CD4-positive, alpha-beta T cell treated with Interleukin-17A for 1 hour (primary cell): ENCODE measurements around the gene GLB1L3.
"Not testable (repeated sequence)": the region's sequence is repeated elsewhere in the genome, so short reads cannot be mapped to it uniquely, and the experiment has no call there.

Experiments
- DNase-seq: peaks from one replicate; pipeline ENCODE4 v3.0.0-alpha.2; 2020

Gene GLB1L3

DNA sequence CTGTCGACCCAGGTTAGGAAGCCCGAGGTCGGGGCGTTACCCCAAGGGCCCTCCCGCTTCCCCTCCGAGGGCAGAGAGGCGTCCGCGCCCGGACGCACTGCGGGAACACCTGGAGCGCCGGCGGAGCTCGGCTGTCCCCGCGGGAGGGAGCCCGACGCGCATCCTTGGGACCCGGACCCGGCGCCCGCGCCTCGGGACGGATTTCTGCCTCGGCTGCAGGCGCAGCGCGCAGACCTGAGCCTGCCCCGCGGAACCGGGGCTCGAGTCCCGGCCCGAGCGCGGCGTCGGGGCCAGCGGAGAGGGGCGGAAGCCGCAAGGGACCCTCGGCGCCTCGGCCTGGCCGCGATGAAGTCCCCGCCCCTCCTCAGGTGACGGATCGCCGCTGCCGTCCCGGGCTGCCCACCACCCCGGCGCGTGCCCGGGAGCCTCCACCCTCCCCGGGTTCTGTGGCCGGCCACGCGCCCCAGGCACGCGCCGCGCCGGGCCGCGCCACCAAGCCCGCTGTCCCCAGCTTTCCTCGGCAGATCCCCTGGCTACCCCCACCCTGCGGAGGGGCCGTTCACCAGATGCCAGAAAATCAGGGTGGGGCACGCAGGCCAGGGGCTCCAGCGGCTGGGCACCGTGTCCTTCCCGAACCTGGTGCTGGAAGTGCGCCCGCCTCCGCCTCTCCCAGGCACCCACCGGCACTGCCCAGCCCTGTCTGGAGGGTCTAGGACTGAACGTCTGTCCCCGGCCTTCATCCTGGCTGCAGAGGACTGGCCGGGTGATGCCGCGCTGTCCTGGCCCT is 410 bp downstream of the GLB1L3 start:
- DNase-seq = no peak

DNA sequence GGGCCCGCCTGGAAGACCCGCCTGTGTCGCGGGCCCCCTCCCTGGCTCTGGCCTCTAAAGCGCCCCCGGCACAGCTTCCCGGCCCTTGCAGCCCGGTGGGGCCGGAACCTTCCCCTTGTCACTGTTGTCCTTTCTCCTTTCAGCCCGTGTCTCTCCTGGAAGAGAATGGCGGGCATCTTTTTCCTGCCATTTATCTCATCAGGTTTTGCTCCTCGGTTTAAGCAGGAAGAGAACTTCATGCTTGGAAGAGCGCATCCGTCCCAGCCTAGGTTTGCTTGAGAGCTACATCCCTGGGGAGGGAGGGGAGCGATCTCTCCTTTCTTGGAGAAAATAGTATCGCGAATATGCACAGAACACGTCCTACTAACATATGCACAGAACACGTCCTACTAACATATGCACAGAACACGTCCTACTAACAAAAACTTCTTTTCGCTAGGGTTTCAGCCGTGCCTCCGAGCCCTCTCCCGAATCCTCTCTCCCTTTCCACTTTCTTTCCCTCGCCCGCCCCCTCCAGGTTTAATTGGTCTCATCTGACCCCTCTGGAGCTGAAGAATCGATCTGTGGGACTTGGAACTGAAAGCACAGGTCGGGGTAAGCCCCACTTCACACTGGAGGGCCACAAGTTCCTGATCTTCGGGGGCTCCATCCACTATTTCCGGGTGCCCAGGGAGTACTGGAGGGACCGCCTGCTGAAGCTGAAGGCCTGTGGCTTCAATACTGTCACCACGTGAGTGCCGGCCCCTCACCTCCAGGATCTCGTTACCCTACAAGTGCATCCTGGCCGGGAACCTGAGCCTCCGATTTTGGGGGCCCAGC is 1.2 kb downstream of the GLB1L3 start:
- no peak for DNase-seq

- no peak for DNase-seq
Measured at GRCh38 chr11:134278356-134278755, 2.2 kb downstream of the GLB1L3 start.

GRCh38 chr11:134281635-134282034 is 5.5 kb downstream of the GLB1L3 start:
- DNase-seq = not testable (repeated sequence)

DNA sequence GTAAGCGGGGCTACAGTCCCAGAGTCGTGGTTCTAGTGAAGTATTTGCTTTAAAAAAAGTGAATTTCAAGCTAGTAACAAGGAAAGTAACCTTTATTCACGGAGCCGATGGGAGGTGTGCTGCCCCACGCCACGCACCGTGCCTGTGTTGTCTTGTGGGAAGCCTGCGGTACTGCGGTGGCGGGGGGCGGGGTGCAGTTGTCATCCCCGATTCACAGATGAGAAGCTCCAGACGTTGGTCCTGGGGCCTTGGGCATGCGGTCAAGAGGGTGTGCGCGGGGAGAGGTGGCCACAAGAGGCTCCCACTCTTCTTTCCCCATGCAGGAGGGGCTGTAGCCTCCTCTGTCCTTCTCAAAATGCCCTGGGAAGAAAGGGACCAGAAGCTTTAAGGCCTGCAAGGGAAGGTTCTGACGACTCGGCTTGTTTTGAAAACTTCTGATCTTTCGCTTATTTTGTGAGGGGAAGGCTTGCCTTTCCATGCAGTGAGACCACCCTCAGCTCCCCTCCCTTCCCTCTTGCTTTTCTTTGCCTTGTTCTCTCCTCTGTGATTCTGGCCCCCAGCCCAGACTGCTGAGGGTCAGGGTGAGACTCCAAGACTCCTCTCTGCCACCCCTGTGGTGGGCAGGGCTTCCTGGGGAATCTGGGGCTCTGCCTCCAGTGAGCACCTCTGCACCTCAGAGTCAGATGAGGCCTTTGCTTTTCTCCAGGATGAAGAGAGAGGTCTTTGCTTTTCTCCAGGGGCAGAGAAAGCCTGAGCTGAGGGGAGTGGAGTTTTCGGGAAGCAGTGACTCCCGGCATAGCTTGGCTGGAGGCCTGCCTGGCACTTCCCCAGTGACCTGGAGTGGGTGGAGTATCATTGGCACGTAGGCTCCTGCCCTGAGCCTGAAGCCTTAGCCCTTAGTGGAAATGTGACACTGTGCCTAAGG is 6.2 kb downstream of the GLB1L3 start:
- no peak for DNase-seq

DNA sequence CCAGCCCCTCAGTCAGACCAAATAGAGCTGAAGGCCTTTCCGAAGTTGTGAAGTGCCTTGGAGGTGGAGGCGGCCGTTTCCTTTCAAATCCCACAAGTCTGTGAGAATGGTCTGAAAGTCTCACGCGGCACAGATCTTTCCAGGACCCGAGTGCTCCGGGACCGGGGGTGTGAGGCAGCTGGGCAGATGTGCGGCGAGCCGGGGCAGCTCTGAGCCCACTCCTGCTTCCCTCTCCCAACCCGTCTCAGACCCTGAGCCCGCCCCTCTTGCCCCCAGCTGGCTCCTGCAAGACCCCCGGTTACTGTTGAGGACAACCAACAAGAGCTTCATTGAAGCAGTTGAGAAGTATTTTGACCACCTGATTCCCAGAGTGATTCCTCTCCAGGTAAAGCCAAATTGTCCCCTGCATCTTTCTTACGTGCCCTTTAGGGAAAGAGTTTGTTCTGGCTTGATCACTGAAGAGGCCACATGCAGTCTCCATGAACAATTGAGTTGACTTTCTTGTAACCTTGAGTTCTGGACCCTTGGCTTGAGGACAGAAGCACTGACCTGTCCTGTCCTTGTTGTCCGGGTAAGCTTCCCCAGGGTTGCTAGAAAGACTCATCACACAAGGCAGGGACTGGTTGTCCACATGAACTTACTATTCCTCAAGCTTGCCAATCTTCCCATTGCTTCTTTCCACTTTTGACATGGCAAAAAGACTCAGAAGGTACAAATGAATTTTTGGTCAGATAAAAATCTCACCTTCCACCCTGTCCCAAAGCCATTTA is 7.5 kb downstream of the GLB1L3 start:
- DNase-seq = no peak

DNA sequence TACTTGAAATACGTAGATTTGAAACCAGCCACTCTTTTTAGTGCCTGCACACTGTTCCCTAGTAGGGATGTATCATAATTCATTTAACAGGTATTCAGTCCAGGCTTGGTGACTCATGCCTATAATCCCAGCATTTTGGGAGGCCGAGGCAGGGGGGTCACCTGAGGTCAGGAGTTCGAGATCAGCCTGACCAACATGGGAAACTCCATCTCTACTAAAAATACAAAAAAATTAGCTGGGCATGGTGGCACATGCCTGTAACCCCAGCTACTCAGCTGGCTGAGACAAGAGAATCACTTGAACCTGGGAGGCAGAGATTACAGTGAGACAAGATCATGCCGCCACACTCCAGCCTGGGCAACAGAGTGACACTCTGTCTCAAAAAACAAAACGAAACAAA is 8.2 kb downstream of the GLB1L3 start:
- DNase-seq = not testable (repeated sequence)

GRCh38 chr11:134287561-134287960 is 11.4 kb downstream of the GLB1L3 start:
- no peak for DNase-seq

- DNase-seq = no peak
Measured at GRCh38 chr11:134288486-134288885, 12.3 kb downstream of the GLB1L3 start.

DNA sequence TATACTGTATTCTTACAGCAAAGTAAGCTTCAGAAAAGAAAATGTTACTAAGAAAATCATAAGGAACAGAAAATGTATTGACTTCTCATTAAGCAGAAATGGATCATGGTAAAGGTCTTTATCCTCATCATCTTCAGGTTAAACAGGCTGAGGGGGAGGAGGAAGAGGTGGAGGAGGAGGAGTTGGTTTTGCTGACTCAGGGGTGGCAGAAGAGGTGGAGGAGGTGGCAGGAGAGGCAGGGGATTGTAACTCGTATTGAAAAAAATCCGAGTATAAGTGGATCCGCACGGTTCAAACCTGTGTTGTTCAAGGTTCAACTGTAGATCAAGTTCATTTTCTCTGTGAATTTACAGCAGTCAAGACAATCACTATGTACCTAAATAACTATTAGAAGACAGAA is 13.0 kb downstream of the GLB1L3 start:
- DNase-seq = no peak

DNA sequence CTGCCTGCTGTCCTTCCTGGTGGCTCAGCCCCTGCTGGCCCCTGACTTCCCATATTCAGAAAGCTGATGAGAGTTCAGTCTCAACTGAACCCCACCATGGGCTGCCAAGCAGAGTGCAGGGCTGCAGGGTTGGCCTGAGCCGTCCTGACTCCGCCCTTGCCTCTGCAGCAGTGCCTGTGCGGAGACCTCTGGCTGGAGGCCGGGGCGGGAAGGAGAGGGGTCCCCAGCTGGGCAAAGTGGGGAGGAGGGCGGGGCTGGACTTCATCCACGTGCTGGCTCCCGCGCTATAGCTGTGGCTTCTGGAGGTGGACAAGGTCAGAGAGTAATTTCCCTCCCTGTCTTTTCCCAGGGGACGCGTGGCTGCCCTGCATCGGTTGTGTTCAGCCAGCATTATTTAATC is 13.6 kb downstream of the GLB1L3 start:
- DNase-seq = no peak

DNA sequence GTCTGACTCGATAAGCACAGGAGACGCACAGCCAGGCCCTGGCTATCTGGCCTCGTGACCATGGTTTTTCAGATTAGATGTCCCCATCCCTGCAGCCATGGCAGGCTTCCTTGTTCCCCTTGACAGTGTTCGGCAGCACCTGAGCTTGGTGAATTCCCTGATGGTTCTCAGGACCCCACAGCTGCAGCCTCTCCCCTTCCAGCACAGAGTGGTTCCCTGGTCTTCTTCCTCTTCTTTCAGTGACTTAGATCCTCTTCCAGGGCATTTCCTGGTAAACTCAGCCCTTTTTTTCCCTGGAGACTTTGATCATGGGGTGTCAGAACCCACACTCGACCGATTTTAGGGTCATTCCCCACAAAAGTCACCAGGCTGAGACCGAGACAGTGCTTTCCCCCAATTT is 14.5 kb downstream of the GLB1L3 start:
- no peak for DNase-seq

DNA sequence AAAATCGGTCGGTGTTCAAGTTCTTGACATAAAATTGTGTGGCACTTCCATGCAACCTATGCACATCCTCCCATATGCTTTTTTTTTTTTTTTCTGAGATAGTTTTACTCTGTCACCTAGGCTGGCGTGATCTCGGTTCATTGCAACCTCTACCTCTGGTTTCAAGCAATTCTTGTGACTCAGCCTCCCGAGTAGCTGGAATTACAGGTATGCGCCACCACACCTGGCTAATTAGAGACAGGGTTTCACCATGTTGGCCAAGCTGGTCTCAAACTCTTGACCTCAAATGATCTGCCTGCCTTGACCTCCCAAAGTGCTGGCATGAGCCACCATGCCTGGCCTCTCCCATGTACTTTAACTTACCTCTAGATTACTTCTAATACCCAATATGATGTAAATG is 15.0 kb downstream of the GLB1L3 start:
- DNase-seq = no peak

GRCh38 chr11:134292661-134293060 is 16.5 kb downstream of the GLB1L3 start:
- no peak for DNase-seq

DNA sequence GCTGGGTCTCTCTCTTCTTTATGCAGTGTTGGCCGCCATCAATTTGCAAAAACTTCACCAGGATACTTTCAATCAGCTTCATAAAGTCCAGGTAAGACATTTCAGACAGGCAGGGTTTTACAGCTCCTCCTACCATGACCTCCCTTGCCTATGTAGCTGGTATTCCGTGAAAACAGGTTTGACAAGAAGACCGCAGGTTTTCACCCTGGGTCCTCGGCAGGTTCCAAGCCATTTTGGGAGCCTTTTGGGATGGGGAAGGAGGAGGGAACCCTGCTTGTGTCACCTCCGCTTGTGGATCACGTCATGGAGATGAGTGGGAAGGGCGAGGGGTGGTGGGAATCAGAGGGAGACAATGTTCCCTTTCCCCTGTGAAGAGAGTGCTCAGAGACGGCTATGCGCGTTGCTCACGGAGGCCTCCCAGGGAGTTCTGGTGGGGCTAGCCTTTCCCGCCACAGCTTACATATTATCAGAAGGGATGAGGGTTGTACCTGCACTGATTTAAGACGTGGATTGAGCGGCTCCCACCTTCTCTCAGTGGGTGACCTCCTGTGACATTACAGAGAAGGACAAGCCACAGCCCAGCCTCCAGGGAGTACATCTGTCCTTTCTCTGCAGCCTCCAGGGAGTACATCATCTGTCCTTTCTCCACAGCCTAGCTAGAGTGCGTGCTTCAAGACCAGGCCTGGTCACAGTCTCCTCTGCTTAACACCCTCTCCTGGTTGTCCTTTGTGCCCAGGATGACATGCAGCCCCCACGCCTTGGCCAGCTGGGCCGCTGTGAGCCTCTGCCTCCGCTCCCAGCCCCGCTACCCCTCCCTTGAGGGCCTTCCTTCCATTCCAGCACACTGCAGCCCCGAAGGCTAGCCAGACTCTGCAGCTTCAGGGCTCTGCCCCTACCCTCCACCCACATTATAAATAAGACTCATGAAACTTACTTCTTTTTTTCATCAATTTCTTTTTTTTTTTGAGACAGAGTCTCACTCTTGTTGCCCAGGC is 17.2 kb downstream of the GLB1L3 start:
- DNase-seq = no peak

DNA sequence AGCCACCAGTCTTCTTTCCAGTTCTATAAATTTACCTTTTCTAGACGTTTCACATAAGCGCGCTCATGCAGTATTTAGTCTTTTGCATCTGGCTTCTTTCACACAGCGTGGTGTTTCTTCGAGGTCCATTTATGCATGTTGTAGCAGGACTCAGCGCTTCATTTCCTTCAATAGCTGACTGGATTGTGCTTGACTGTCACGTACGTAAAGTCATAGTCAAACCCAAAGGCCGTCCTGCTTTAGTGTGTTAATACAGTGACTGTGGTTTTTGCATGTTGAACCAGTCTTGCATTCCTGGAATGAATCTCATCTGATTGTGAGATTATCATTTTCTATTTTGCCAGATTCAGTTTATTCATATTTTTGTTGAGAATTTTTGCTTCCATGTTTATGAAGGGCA is 18.5 kb downstream of the GLB1L3 start:
- no peak for DNase-seq

DNA sequence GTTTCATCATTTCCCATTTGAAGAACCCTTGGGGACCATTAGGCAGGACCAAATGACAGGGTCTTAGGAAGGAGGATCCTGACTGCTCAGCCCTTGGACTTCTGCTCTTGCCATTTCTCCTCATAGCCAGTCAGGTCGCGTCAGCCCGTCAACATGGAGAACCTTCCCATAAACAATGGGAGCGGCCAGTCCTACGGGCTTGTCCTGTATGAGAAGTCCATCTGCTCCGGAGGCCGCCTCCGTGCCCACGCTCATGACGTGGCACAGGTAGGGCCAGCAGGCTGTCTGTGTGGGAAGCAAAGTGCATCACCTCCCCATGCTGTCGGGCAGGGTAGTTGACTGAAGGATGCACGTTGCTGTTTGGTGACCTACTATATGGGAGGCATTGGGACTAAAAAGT is 36.0 kb downstream of the GLB1L3 start:
- DNase-seq = no peak

GRCh38 chr11:134312807-134313206 is 36.6 kb downstream of the GLB1L3 start:
- no peak for DNase-seq

DNA sequence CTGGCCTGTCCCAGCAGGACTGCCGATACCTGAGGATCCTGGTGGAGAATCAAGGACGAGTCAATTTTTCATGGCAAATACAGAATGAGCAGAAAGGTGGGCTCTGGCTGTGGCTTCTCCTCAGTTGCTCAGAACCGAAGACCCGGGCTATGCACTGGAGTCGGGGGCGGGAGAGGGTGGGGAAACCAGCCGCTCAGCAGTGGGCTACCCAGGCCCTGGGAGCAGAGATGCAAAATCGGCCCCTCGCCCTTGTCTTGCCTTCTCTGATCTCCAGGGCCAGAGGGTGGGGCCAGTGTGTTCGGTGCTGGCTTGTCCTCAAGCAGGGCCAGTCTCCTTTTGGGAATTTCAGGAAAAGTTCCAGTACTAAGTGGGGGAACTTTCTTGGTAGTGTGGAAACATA is 37.2 kb downstream of the GLB1L3 start:
- DNase-seq = no peak

GRCh38 chr11:134313821-134314607 is 37.8 kb downstream of the GLB1L3 start:
- no peak for DNase-seq
